Liver (tissue), 3 donors: ENCODE measurements around the gene PDE4B.

Experiments
- ATF3 ChIP-seq: IDR thresholded peaks from 2 replicates; pipeline ENCODE4 v1.6.1; 2016; ENCODE audit warnings: antibody characterized with exemption
- CTCF ChIP-seq: fragments of 150-350 bp; IDR thresholded peaks from 2 replicates; pipeline ENCODE4 v1.5.1; 2017; ENCODE audit warnings: improper control_type of control experiment, low read depth, low read length; ENCODE audit not compliant: missing input control
- EGR1 ChIP-seq, 2 donors: IDR thresholded peaks; 2 replicates each; pipeline ENCODE4 v1.6.1; 2016 to 2018; ENCODE audit warnings: antibody characterized with exemption in 2 of 2, low read depth in 2 of 2
- FOXA1 ChIP-seq: IDR thresholded peaks from 2 replicates; pipeline ENCODE4 v1.6.1; 2016; ENCODE audit warnings: antibody characterized with exemption
- GABPA ChIP-seq, 2 donors: IDR thresholded peaks in 1 of 2; conservative IDR thresholded peaks in 1 of 2; 2 replicates each; pipeline ENCODE4 v1.6.1; 2016; ENCODE audit warnings: antibody characterized with exemption in 2 of 2, mild to moderate bottlenecking in 1 of 2, moderate library complexity in 1 of 2
- JUND ChIP-seq, 2 donors: IDR thresholded peaks; 2 replicates each; pipeline ENCODE4 v1.6.1; 2016; ENCODE audit warnings: antibody characterized with exemption in 2 of 2
- MAX ChIP-seq: IDR thresholded peaks from 2 replicates; pipeline ENCODE4 v1.6.1; 2016; ENCODE audit warnings: antibody characterized with exemption
- RAD21 ChIP-seq, 2 donors: IDR thresholded peaks; 2 replicates each; pipeline ENCODE4 v1.6.1; 2016; ENCODE audit warnings: antibody characterized with exemption in 2 of 2, mild to moderate bottlenecking in 2 of 2
- RXRA ChIP-seq, 2 donors: IDR thresholded peaks; 2 replicates each; pipeline ENCODE4 v1.6.1; 2017 to 2018; ENCODE audit warnings: antibody characterized with exemption in 2 of 2, mild to moderate bottlenecking in 1 of 2
- SP1 ChIP-seq: IDR thresholded peaks from 2 replicates; pipeline ENCODE4 v1.6.1; 2018; ENCODE audit warnings: antibody characterized with exemption, mild to moderate bottlenecking
- TAF1 ChIP-seq: conservative IDR thresholded peaks from 2 replicates; pipeline ENCODE4 v1.6.1; 2016; ENCODE audit warnings: antibody characterized with exemption, mild to moderate bottlenecking
- YY1 ChIP-seq: IDR thresholded peaks from 2 replicates; pipeline ENCODE4 v1.6.1; 2016; ENCODE audit warnings: antibody characterized with exemption, mild to moderate bottlenecking
- ZBTB33 ChIP-seq: IDR thresholded peaks from 2 replicates; pipeline ENCODE4 v1.6.1; 2016; ENCODE audit warnings: antibody characterized with exemption
- donor health status: healthy.
- donor health status: healthy.

GRCh38 chr1:65997693-65998092 is 205.0 kb downstream of the PDE4B start:
- TF ChIP-seq CTCF (no peak), RXRA (IDR thresholded peaks at IDR 0.05) (no peak), MAX (no peak), YY1 (no peak), FOXA1 (no peak), JUND (IDR thresholded peaks at IDR 0.05) (no peak), RAD21 (IDR thresholded peaks at IDR 0.05) (no peak), EGR1 (IDR thresholded peaks at IDR 0.05; ENCODE audit: low read depth in 2 of 2) (no peak), GABPA (IDR thresholded peaks at IDR 0.05 in 1 of 2, conservative IDR thresholded peaks at IDR 0.05 in 1 of 2) (no peak), SP1 (no peak), ATF3 (no peak), TAF1 (no peak), ZBTB33 (no peak)
